Muscle layer of colon (tissue), 2 donors: ENCODE results near the gene ROBO1.

Source experiments
- H3K27ac ChIP-seq: one replicate; pipeline ENCODE4 v1.7.0; 2013; ENCODE audit warnings: low read depth, mild to moderate bottlenecking, low read length, moderate library complexity
- H3K27me3 ChIP-seq, 2 donors: one replicate each; pipeline ENCODE4 v1.7.0; 2013; ENCODE audit warnings: low read length in 2 of 2, mild to moderate bottlenecking in 2 of 2; ENCODE audit not compliant: insufficient read depth in 2 of 2, control insufficient read depth in 1 of 2
- H3K36me3 ChIP-seq: one replicate; pipeline ENCODE4 v1.7.0; 2013; ENCODE audit warnings: mild to moderate bottlenecking, low read length; ENCODE audit not compliant: insufficient read depth
- H3K4me1 ChIP-seq: one replicate; pipeline ENCODE4 v1.7.0; 2013; ENCODE audit warnings: mild to moderate bottlenecking, low read length; ENCODE audit not compliant: insufficient read depth
- H3K4me3 ChIP-seq, 2 donors: one replicate each; pipeline ENCODE4 v1.7.0; 2013; ENCODE audit warnings: low read length in 2 of 2, low read depth in 1 of 2, mild to moderate bottlenecking in 1 of 2, moderate library complexity in 1 of 2
- H3K9ac ChIP-seq: one replicate; pipeline ENCODE4 v1.7.0; 2013; ENCODE audit warnings: low read length
- H3K9me3 ChIP-seq: one replicate; pipeline ENCODE4 v1.7.0; 2013; ENCODE audit warnings: mild to moderate bottlenecking, low read length
- donor health status: abdominal sarcoma.
- donor health status: Adenocarcinoma of cecum.

ROBO1 gene

GRCh38 chr3:79041621-79042020 lies 726.2 kb downstream of the ROBO1 start:
- no peak overlapping the region for H3K4me3 ChIP-seq
- H3K9ac ChIP-seq, result no peak overlapping the region
- H3K36me3 ChIP-seq, result no peaks in the 10 kb centered on the region
- H3K9me3 ChIP-seq, result no peaks in the 10 kb centered on the region
- H3K27me3 ChIP-seq, result no peaks in the 10 kb centered on the region
- no peak overlapping the region for H3K27ac ChIP-seq
- H3K4me1 ChIP-seq, result no peaks in the 10 kb centered on the region

- Histone ChIP-seq H3K27ac (no peak overlapping the region), H3K9ac (no peak overlapping the region), H3K4me3 (no peak overlapping the region), H3K4me1 (no peaks in the 10 kb centered on the region), H3K27me3 (no peaks in the 10 kb centered on the region), H3K9me3 (no peaks in the 10 kb centered on the region), H3K36me3 (no peaks in the 10 kb centered on the region)
Measured at GRCh38 chr3:79040701-79041100, 727.1 kb downstream of the ROBO1 start.

GRCh38 chr3:79040091-79040490 lies 727.7 kb downstream of the ROBO1 start:
- Histone ChIP-seq H3K27me3 (no peaks in the 10 kb centered on the region), H3K4me1 (no peaks in the 10 kb centered on the region), H3K27ac (no peak overlapping the region), H3K9ac (no peak overlapping the region), H3K36me3 (no peaks in the 10 kb centered on the region), H3K9me3 (no peaks in the 10 kb centered on the region), H3K4me3 (no peak overlapping the region)

GRCh38 chr3:79039192-79039591 lies 728.6 kb downstream of the ROBO1 start:
- no peaks in the 10 kb centered on the region for H3K27me3 ChIP-seq
- no peaks in the 10 kb centered on the region for H3K36me3 ChIP-seq
- H3K9ac ChIP-seq, result no peak overlapping the region
- H3K9me3 ChIP-seq, result no peaks in the 10 kb centered on the region
- H3K4me3 ChIP-seq, result no peak overlapping the region
- no peak overlapping the region for H3K27ac ChIP-seq
- no peaks in the 10 kb centered on the region for H3K4me1 ChIP-seq

GRCh38 chr3:79038636-79039035 lies 729.2 kb downstream of the ROBO1 start:
- no peaks in the 10 kb centered on the region for H3K9me3 ChIP-seq
- H3K36me3 ChIP-seq, result no peaks in the 10 kb centered on the region
- no peaks in the 10 kb centered on the region for H3K4me1 ChIP-seq
- no peak overlapping the region for H3K9ac ChIP-seq
- no peak overlapping the region for H3K27ac ChIP-seq
- no peaks in the 10 kb centered on the region for H3K27me3 ChIP-seq
- H3K4me3 ChIP-seq, result no peak overlapping the region

- H3K4me3 ChIP-seq, result no peak overlapping the region
- H3K9me3 ChIP-seq, result no peaks in the 10 kb centered on the region
- no peak overlapping the region for H3K27ac ChIP-seq
- H3K9ac ChIP-seq, result no peak overlapping the region
- H3K4me1 ChIP-seq, result no peaks in the 10 kb centered on the region
- no peaks in the 10 kb centered on the region for H3K36me3 ChIP-seq
- no peaks in the 10 kb centered on the region for H3K27me3 ChIP-seq
Measured at GRCh38 chr3:79038057-79038456, 729.7 kb downstream of the ROBO1 start.

- no peak overlapping the region for H3K27ac ChIP-seq
- H3K9ac ChIP-seq, result no peak overlapping the region
- H3K27me3 ChIP-seq, result no peaks in the 10 kb centered on the region
- no peak overlapping the region for H3K4me3 ChIP-seq
- H3K9me3 ChIP-seq, result no peaks in the 10 kb centered on the region
- H3K4me1 ChIP-seq, result no peaks in the 10 kb centered on the region
- H3K36me3 ChIP-seq, result no peaks in the 10 kb centered on the region
Measured at GRCh38 chr3:79032686-79033318, 735.0 kb downstream of the ROBO1 start.

GRCh38 chr3:79030157-79030556 lies 737.6 kb downstream of the ROBO1 start:
- H3K4me1 ChIP-seq, result no peaks in the 10 kb centered on the region
- no peaks in the 10 kb centered on the region for H3K36me3 ChIP-seq
- H3K4me3 ChIP-seq, result no peak overlapping the region
- no peaks in the 10 kb centered on the region for H3K27me3 ChIP-seq
- H3K27ac ChIP-seq, result no peak overlapping the region
- no peaks in the 10 kb centered on the region for H3K9me3 ChIP-seq
- H3K9ac ChIP-seq, result no peak overlapping the region

- Histone ChIP-seq H3K4me3 (no peak overlapping the region), H3K27me3 (no peaks in the 10 kb centered on the region), H3K36me3 (no peaks in the 10 kb centered on the region), H3K9me3 (no peaks in the 10 kb centered on the region), H3K4me1 (no peaks in the 10 kb centered on the region), H3K9ac (no peak overlapping the region), H3K27ac (no peak overlapping the region)
Measured at GRCh38 chr3:79028916-79029315, 738.9 kb downstream of the ROBO1 start.

- no peak overlapping the region for H3K27ac ChIP-seq
- no peaks in the 10 kb centered on the region for H3K9me3 ChIP-seq
- H3K4me1 ChIP-seq, result no peaks in the 10 kb centered on the region
- no peak overlapping the region for H3K4me3 ChIP-seq
- H3K36me3 ChIP-seq, result no peaks in the 10 kb centered on the region
- no peaks in the 10 kb centered on the region for H3K27me3 ChIP-seq
- H3K9ac ChIP-seq, result no peak overlapping the region
Measured at GRCh38 chr3:79027593-79027992, 740.2 kb downstream of the ROBO1 start.

- peak overlapping the region; percentile 96 for H3K27ac ChIP-seq
Measured at GRCh38 chr3:79019924-79020173, 747.9 kb downstream of the ROBO1 start.

GRCh38 chr3:79019137-79019923 lies 748.5 kb downstream of the ROBO1 start:
- H3K9ac ChIP-seq, result peak overlapping the region; percentile 15
- no peaks in the 10 kb centered on the region for H3K9me3 ChIP-seq
- H3K4me1 ChIP-seq, result peaks cover 20% of the 10 kb centered on the region
- H3K27ac ChIP-seq, result peak overlapping the region; percentile 96
- no peaks in the 10 kb centered on the region for H3K36me3 ChIP-seq
- H3K4me3 ChIP-seq, result peak overlapping the region; percentile 95 to 97
- no peaks in the 10 kb centered on the region for H3K27me3 ChIP-seq

More at GRCh38 chr3:79019924-79020173, 747.9 kb downstream of the ROBO1 start:
- Histone ChIP-seq H3K4me3 (peak overlapping the region; percentile 95 to 97), H3K27me3 (no peaks in the 10 kb centered on the region), H3K4me1 (peaks cover 19% of the 10 kb centered on the region), H3K9ac (no peak overlapping the region), H3K9me3 (no peaks in the 10 kb centered on the region), H3K36me3 (no peaks in the 10 kb centered on the region)
